Activated CD4-positive, alpha-beta T cell treated with anti-CD3 and anti-CD28 coated beads, Interleukin-10, Interleukin-2, amounts not matched to agents 100 ng/mL and 50 ng/mL, durations not matched to agents 16 hours and 8 hours (primary cell): ENCODE measurements around the gene OR2M2.

ENCODE experiments used
- DNase-seq: peaks from one replicate; pipeline ENCODE4 v3.0.0-alpha.2; 2020

Gene OR2M2

GRCh38 chr1:248174521-248174920 lies at the start of gene OR2M2:
Gene OR2M2, plus strand, starts transcription at chr1:248174821. Its CDS starts 5,165 bp downstream, at chr1:248179986.
- DNase-seq = no peak

- DNase-seq = no peak
These were observed 47.0 kb upstream of the OR2M2 start for GRCh38 chr1:248127653-248128052.

GRCh38 chr1:248136811-248137210 lies 37.8 kb upstream of the OR2M2 start:
- DNase-seq = no peak

DNA sequence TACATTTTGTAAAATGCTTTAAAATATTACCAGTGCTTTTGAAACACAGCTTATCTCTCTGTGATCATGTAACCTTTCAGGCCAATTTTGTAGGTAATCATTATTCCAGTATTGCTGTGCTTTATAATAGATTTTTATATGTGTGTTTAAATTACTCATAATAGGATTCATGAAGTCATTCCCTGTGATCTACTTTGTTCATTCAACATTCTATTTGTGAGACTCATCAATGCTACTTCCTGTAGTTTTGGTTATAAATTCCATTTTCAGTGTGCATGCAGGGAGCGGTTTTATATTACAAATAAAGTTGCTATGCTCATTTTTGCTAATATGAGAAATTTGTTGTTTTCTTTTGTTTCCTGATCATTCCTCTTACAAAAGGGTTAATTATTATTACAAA lies 33.8 kb upstream of the OR2M2 start:
- DNase-seq = no peak

DNA sequence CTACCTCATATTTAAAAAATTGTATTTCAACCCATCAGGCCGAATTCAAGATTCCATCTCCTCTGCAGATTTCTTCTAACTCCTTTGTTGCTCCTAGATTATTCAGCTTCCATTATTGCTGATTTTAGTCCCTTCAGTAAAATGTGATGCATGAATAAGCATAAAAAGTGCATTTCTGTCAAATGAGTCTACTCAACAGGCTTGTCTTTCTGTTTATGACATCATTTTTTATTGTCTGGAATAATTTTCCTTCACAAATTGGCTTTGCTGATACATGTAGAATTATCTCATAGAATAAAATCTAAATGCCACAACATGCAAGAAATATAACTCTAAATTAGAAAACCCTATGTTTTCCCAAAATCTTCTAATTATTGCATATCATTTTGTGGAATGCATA lies 31.3 kb upstream of the OR2M2 start:
- no peak for DNase-seq

- no peak for DNase-seq
These were observed 30.0 kb upstream of the OR2M2 start, which contains the start of gene OR2M5 for GRCh38 chr1:248144513-248145198. Gene OR2M5, plus strand, starts transcription at chr1:248145148. Its CDS starts 0 bp downstream, at chr1:248145148.

GRCh38 chr1:248152056-248152827 lies 22.4 kb upstream of the OR2M2 start:
- DNase-seq = no peak

- no peak for DNase-seq
These were observed 18.7 kb upstream of the OR2M2 start for GRCh38 chr1:248155927-248156326.

GRCh38 chr1:248158758-248159157 lies 15.9 kb upstream of the OR2M2 start:
- DNase-seq = no peak

DNA sequence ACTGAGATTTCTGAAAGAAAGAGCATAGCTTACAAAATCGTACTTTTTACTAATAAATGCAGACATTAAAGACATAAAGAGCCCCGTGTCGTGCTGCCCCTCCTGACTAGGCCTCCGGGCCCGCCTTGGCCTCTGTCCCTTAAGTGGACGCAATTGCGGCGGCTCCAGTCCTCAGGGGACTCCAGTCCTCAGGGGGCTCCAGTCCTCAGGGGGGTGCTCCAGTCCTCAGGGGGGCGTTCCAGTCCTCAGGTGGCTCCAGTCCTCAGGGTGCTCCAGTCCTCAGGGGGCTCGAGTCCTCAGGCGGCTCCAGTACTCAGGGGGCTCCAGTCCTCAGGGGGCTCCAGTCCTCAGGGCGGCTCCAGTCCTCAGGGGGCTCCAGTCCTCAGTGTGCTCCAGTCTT lies 10.6 kb upstream of the OR2M2 start:
- no peak for DNase-seq

GRCh38 chr1:248165186-248165585 lies 9.4 kb upstream of the OR2M2 start:
- no peak for DNase-seq

- no peak for DNase-seq
These were observed 9.4 kb downstream of the OR2M2 start for GRCh38 chr1:248183996-248184395.

DNA sequence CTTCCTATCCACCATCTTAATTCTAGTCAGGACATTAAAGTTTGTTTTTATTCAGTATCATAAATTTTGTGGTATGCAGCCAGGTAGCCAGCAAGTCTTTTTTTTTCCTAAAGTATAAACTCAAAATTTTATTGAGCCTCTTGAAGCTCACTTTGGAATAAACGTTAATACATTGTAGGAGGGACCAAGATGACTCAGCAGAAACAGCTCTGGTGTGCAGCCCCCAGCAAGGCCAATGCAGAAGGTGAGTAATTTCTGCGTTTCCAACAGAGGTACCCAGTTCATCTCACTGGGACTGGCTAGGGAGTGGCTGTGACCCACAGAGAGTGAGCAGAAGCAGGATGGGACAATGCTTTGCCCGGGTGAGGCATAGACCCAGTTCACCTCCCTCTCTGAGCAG lies 12.7 kb downstream of the OR2M2 start:
- DNase-seq = no peak

GRCh38 chr1:248189026-248189425 lies 14.4 kb downstream of the OR2M2 start:
- no peak for DNase-seq

- DNase-seq = no peak
These were observed 19.5 kb downstream of the OR2M2 start for GRCh38 chr1:248194117-248194516.

GRCh38 chr1:248196965-248197364 lies 22.3 kb downstream of the OR2M2 start, which contains the start of gene OR2M3:
Gene OR2M3, plus strand, starts transcription at chr1:248197265. Its CDS starts 5,803 bp downstream, at chr1:248203068.
- DNase-seq = no peak

- no peak for DNase-seq
These were observed 41.3 kb downstream of the OR2M2 start for GRCh38 chr1:248215880-248216279.

DNA sequence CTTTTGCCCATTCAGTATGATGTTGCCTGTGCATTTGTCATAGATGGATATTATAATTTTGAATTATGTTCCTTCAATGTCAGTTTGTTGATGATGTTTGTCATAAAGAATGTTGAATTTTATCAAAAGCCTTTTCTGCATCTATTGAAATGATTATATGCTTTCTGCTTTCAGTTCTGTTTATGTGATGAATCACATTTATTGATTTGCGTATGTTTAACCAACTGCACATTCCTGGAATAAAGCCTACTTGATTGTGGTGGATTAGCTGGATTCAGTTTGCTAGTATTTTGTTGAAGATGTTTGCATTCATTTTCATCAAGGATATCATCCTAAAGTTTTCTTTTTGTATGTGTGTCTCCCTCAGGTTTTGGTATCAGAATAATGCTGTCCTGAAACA lies 50.9 kb downstream of the OR2M2 start:
- no peak for DNase-seq

GRCh38 chr1:248229360-248229908 lies 54.8 kb downstream of the OR2M2 start:
- DNase-seq = no peak
